ENCODE results near the gene NBAS. TPM values are rescaled to one million over a fixed set of nuclear protein-coding genes. Genes with fewer than 3 reads are reported as not detected.
A peak's percentile ranks its signal among the peaks of the same experiment; 100 is the strongest.

The NBAS gene
- total and polyA plus RNA-seq, 2 of the 13 experiments (the other 11 are each of a cell fraction or from before 2014, with no cell fraction given), result 33.6 to 58.7 TPM

GRCh38 chr2:15591692-15592463 lies 30.7 kb upstream of the NBAS start, which contains the start of gene DDX1 (continued):
- TF ChIP-seq ZBTB33 (CRISPR knock-in tag; IDR thresholded peaks at IDR 0.05), result peak; percentile 80
- TF ChIP-seq ZUFSP (CRISPR knock-in tag; IDR thresholded peaks at IDR 0.05; ENCODE audit: borderline replicate concordance), result 0 out of 2 replicates have a peak, but pooled peaks have one; percentile 57
- TF ChIP-seq HDAC1 (CRISPR knock-in tag; IDR thresholded peaks at IDR 0.05), result peak; percentile 99
- TF ChIP-seq ZNF432 (CRISPR knock-in tag; IDR thresholded peaks at IDR 0.05; ENCODE audit: borderline replicate concordance), result peak; percentile 83; the same call in 1 of the 2 replicates
- TF ChIP-seq ZC3H13 (CRISPR knock-in tag; IDR thresholded peaks at IDR 0.05), result peak; percentile 97
- no peak for TF ChIP-seq TRIM22 (IDR thresholded peaks at IDR 0.05)
- peak; percentile 56; the same call in 1 of the 2 replicates for TF ChIP-seq ZC3H4 (CRISPR knock-in tag; IDR thresholded peaks at IDR 0.05; ENCODE audit: borderline replicate concordance)
- peak; percentile 62 for TF ChIP-seq HNF4A (CRISPR knock-in tag; IDR thresholded peaks at IDR 0.05)
- TF ChIP-seq GPN1 (CRISPR knock-in tag; IDR thresholded peaks at IDR 0.05; ENCODE audit: borderline replicate concordance), result no peak
- no peak for TF ChIP-seq SRSF9 (IDR thresholded peaks at IDR 0.05; ENCODE audit: borderline replicate concordance, insufficient read depth, low read depth, low read length, poor library complexity, severe bottlenecking)
- peak; percentile 76 for TF ChIP-seq TBL1XR1 (IDR thresholded peaks at IDR 0.05; ENCODE audit: borderline replicate concordance, low read length, partially characterized antibody)
- no peak; the same call in 1 of the 2 replicates for TF ChIP-seq FOXO4 (CRISPR knock-in tag; conservative IDR thresholded peaks at IDR 0.05)
- TF ChIP-seq ATF2 (CRISPR knock-in tag; IDR thresholded peaks at IDR 0.05), result peak; percentile 95
- TF ChIP-seq HBP1 (CRISPR knock-in tag; IDR thresholded peaks at IDR 0.05; ENCODE audit: low read depth), result peak; percentile 99
- TF ChIP-seq ZNF691 (CRISPR knock-in tag; IDR thresholded peaks at IDR 0.05; ENCODE audit: borderline replicate concordance, low read depth), result peak; percentile 99

All from HepG2 (cell line).